TTC549 (cell line): ENCODE data around the gene FTO.

Experiments used
- FAIRE-seq: peaks from 2 replicates; lab custom pipeline; 2012; peaks lifted over from hg19 to GRCh38; lab: Jason Lieb, UNC

Gene FTO

DNA sequence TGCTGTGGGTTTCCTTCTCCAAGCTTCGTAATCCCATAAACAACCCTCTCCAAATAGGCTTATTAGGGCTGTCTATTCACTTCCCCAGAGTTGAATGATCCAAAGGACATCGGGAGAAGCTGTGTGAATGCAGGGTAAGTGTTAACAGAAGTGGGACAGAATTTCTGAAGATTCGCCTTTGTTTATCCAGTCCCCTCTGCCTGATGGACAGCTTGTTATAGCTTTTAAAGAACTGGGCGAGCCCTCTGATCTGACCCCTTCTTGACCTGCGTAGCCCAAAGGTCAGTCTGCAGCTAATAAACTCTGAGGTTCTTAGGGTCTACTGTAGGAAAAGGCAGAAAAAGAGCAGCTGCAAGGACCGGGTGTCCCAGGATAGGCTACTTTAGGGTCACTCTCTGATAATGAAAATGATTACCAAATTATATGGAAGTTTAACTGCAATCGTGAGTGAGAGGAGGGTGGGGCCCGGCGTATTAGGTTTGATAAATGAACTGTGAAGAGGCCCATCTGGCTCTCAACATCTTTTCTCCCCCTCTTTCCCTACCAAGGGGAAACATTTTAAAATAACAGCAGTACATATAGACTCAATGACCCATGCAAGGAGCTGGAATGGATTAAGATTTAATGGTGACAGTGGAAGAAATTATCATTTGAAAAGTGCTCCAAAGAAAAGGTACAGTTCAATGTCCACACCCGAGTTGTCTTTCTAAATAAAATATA, 233.4 kb downstream of the FTO start:
- no peak for FAIRE-seq

GRCh38 chr16:53944025-53944424, 240.1 kb downstream of the FTO start:
- no peak for FAIRE-seq

GRCh38 chr16:53945996-53946395, 242.0 kb downstream of the FTO start:
- FAIRE-seq = no peak

- no peak for FAIRE-seq
Observed at GRCh38 chr16:53946746-53947386, 242.9 kb downstream of the FTO start.

- FAIRE-seq = no peak
Observed at GRCh38 chr16:53947642-53948041, 243.7 kb downstream of the FTO start.

GRCh38 chr16:53948326-53948725, 244.4 kb downstream of the FTO start:
- FAIRE-seq = no peak

- FAIRE-seq = no peak
Observed at GRCh38 chr16:53948734-53949430, 244.9 kb downstream of the FTO start.

DNA sequence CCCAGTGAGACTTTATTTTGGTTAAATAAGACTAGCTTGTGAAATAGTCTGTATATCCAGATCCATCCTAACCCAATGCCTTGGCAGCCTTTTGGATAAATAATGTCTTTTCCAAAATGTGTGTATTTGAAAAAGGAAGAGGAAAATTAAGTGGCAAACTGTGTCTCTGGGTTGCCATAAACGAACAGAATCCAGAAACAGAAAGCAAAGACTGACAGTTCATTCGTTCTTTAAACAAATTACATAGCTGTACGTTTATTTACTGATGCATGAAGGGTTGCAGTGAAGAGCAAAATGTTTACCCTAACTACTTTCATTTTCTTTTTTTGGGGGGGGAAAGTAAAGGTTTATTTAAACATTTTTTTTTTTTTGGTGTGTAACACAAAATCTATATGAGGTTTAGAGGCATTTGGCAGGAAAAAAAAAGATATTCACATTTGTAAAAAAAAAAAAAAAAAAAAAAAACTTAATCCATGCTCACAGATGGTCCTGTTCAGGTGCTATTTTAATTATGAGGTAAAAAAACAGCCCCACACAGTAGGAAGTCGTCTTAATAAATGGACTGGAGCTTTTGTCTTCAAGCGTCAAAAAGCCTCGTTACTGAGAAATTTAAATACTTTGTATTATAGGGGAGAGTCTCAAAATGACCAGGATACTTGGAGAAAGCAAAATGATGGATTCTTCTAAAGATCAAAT, 245.9 kb downstream of the FTO start:
- FAIRE-seq = no peak

- no peak for FAIRE-seq
Observed at GRCh38 chr16:53950677-53951076, 246.7 kb downstream of the FTO start.

- FAIRE-seq = no peak
Observed at GRCh38 chr16:53952215-53953208, 248.6 kb downstream of the FTO start.

- no peak for FAIRE-seq
Observed at GRCh38 chr16:53953336-53953735, 249.4 kb downstream of the FTO start.

- no peak for FAIRE-seq
Observed at GRCh38 chr16:53955221-53955875, 251.4 kb downstream of the FTO start.

- FAIRE-seq = no peak
Observed at GRCh38 chr16:53958341-53958880, 254.5 kb downstream of the FTO start.

DNA sequence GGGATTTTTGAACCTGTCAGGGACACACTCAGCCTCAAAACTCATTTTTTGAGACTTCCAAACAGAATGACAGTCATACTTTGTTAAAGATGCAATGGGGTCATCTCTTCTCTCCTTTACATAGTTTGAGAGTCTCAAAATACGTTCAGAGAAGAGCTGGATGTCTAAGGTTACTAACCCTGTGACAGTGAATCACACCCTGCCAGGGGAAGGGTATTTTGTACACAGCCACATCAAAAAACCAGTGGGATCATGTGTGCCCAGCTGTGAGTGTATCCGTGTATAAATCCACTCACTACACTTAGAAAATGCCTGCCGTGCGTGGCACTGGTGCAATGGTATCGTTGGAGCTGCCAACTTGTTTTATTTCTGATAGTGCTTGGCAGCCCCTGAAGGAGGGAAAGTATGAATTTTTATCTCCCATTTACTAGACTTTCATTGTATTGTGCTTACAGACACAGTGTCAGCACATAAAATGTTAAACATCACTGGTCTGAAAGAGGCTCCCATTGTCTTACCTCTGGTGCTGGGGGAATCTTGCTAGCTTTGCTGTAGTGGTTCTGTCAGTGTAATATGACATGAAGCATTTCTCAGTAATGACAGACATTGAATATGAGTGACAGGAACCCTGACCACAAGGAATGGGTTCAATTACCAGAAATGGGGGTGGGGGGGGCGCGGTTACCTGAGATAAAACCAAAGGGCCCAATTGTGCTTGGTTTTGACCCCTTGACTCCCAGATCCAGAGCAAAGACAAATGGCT, 256.3 kb downstream of the FTO start:
- no peak for FAIRE-seq

DNA sequence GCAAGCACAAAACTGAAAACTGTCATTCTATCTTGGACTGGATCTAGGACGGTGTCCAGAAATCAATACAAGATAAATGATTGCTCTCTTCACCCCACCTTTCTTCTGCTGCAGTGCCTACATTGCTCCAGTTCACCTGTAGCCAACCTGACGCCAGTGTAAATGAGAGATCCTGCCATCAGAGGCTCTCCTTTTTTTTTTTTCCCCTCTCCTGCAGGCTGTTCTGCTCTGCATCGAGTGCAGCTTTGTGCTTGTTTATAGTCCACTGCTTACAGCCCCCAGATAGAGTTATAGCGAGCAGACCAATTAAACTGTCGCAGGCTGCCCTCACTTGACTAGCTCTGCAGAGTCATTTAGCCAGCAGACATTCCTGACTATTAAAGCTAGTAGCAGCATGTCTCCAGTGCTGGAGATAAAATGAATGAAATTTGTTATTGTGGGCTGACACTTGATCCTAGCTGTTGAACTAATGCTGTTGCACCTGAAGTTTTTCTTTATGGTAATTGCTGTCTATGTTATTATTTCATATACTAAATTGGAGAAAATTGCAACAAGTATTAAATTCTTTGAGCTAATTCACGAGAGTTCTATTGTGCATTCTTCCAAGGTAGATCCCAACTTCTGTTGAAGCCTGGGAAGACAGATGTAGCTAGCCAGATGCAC, 257.1 kb downstream of the FTO start:
- no peak for FAIRE-seq

DNA sequence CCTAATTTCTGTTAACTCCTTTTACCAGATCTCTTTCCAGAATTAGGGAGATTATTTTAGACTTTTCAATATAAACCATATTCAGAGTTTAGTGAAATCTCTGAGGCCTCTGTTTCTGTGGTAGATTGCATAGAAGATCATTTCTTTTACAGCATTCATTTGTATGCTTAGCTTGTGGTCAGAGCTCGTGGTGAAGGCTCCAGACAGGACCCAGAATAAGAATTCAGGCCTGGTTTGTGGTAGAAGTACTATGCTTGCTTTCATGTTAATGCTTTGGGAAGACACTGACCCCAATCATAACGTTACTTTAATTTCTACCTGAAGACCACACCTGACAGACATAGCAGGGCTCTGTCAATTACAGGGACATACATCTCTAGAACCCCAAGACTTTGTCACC, 258.1 kb downstream of the FTO start:
- FAIRE-seq = no peak

DNA sequence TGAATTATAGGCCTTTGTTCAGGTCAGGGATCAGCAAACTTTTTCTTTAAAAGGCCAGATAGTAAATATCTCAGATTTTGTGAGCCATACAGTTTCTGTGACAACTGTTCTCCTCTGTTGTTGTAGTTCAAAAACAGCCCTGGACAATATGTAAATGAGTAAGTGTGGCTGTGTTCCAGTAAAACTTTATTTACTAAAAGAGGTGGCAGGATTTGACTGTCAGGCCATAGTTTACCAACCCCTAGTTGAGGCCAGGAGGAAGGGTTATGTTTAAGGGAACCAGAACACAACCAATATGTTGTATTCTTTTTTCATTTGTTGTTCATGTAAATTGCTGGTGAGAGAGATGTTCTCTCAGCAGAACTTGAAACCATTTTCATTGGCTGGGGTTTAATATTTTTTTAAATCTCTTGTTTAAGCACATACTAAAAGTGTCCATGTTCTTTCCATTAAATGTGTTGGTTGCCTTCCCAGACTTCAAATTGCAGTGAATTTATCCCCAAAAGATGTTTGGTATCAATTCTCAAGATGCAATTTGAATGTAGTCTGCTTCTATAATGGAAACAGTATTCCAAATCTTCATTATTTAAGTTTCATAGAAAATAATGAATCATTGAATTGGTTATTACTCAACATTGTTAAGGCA, 260.3 kb downstream of the FTO start:
- FAIRE-seq = no peak

DNA sequence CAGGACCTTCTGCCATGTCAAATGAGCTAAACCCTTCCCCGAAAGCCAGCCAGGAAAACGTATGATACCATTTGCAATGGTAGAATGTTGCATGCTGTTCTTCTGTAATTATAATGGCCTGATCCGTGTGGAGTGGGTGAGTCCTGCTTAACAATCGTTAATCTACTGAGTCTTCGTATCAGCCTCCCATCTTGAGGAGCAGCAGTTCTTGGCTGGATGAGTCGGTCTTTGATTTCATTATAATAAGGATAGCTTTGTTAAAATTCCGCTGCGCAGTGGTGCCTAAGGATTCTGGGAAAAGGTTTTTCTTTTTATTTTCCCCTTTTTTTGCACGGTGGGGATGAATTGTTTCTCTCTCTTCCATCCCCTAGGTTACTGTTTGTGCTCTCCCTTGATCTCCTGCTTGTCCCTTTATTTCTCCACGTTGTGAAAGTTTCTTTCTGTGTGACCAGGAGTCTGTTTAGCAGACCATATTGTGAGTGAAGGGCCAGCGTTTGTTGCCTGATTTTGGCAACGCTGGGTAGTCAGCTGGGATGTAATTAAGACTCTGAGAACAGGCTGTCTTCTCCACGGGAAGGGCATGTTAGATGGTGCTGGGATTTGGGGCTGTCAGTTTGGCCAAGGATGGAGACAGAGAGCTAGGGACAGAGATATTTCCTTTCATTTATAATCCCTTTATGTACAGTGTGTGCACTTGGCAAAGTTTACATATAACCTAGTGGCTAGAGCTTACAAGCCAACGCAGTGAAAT, 263.0 kb downstream of the FTO start:
- FAIRE-seq = no peak
